Raji (cell line): Measurements from ENCODE around the gene WDR4.

Source experiments
- POLR2A ChIP-seq: IDR thresholded peaks from 2 replicates; pipeline ENCODE4 v1.6.1; 2011; ENCODE audit warnings: low read depth, low read length, control low read depth; ENCODE audit not compliant: insufficient read depth

WDR4 gene

GRCh38 chr21:42835211-42835610 is 44.1 kb downstream of the WDR4 start:
- no peak for TF ChIP-seq POLR2A

- no peak for TF ChIP-seq POLR2A
Measured at GRCh38 chr21:42834726-42835191, 44.6 kb downstream of the WDR4 start.

- no peak for TF ChIP-seq POLR2A
Measured at GRCh38 chr21:42833859-42834725, 45.2 kb downstream of the WDR4 start.

- no peak for TF ChIP-seq POLR2A
Measured at GRCh38 chr21:42833439-42833815, 45.9 kb downstream of the WDR4 start.

- no peak for TF ChIP-seq POLR2A
Measured at GRCh38 chr21:42830456-42831455, 48.6 kb downstream of the WDR4 start.

- no peak for TF ChIP-seq POLR2A
Measured at GRCh38 chr21:42829954-42830353, 49.4 kb downstream of the WDR4 start.

GRCh38 chr21:42829417-42829816 is 49.9 kb downstream of the WDR4 start:
- TF ChIP-seq POLR2A: no peak

GRCh38 chr21:42827588-42827987 is 51.8 kb downstream of the WDR4 start:
- TF ChIP-seq POLR2A: no peak

- no peak for TF ChIP-seq POLR2A
Measured at GRCh38 chr21:42820616-42821465, 58.5 kb downstream of the WDR4 start.

GRCh38 chr21:42819861-42820615 is 59.3 kb downstream of the WDR4 start:
- no peak for TF ChIP-seq POLR2A

- no peak for TF ChIP-seq POLR2A
Measured at GRCh38 chr21:42818328-42818749, 61.0 kb downstream of the WDR4 start.

GRCh38 chr21:42815217-42815616 is 64.1 kb downstream of the WDR4 start:
- TF ChIP-seq POLR2A: no peak

GRCh38 chr21:42811960-42812359 is 67.4 kb downstream of the WDR4 start:
- TF ChIP-seq POLR2A: no peak

GRCh38 chr21:42809577-42810475 is 69.5 kb downstream of the WDR4 start:
- TF ChIP-seq POLR2A: no peak
